Peyer's patch (tissue), 4 donors: ENCODE results near the gene MFSD2B.

ENCODE experiments used
- CTCF ChIP-seq, 6 experiments: fragments of 450-650 bp in 4 of 6; fragments of 200-600 bp in 2 of 6; sonication (generic) in 1 of 6; IDR thresholded peaks; one replicate each; pipeline ENCODE4 v1.5.1; 2017 to 2019; ENCODE audit warnings: antibody characterized with exemption in 6 of 6, mild to moderate bottlenecking in 3 of 6, moderate library complexity in 1 of 6
- POLR2A ChIP-seq, 2 donors: fragments of 450-650 bp; IDR thresholded peaks; one replicate each; pipeline ENCODE4 v1.5.1; 2017; ENCODE audit warnings: antibody characterized with exemption in 2 of 2, mild to moderate bottlenecking in 2 of 2, moderate library complexity in 2 of 2

GRCh38 chr2:24024018-24024417, 14.1 kb downstream of the MFSD2B start:
- TF ChIP-seq CTCF (IDR thresholded peaks at IDR 0.05) (no peak), POLR2A (IDR thresholded peaks at IDR 0.05) (no peak)
